IPS-NIHi11 (cell line): ENCODE data around the gene NSF.

ENCODE experiments used
- DNase-seq: peaks from one replicate; pipeline ENCODE4 v3.0.0; 2012; ENCODE audit warnings: mixed read lengths, low spot score

NSF gene

GRCh38 chr17:46796956-46797530, 206.6 kb downstream of the NSF start:
- DNase-seq, result no peak

GRCh38 chr17:46800573-46800972, 210.1 kb downstream of the NSF start:
- DNase-seq, result no peak

- no peak for DNase-seq
These were observed 212.3 kb downstream of the NSF start for GRCh38 chr17:46802800-46803199.

GRCh38 chr17:46803544-46803943, 213.1 kb downstream of the NSF start:
- no peak for DNase-seq

GRCh38 chr17:46805771-46806170, 215.3 kb downstream of the NSF start:
- DNase-seq, result no peak
